ENCODE data around the gene MCHR1. TPM values are rescaled to one million over a fixed set of nuclear protein-coding genes. Genes with fewer than 3 reads are reported as not detected.

The MCHR1 gene
- total RNA-seq, 1 experiment from 2014 or later, result 1.0 TPM

- TF ChIP-seq E2F1 (CRISPR knock-in tag; IDR thresholded peaks at IDR 0.05) (no peak), SP1 (CRISPR knock-in tag; conservative IDR thresholded peaks at IDR 0.05) (no peak)
Observed at GRCh38 chr22:40707154-40707553, 27.9 kb downstream of the MCHR1 start (continued).

- Mint-ChIP-seq H3K4me1 (peaks cover 27% of the 10 kb centered on the region), H3K27ac (no peak overlapping the region), H3K27me3 (ENCODE audit: low read depth) (peaks cover 9% of the 10 kb centered on the region; the same call in 1 of the 2 replicates), H3K36me3 (peaks cover 8% of the 10 kb centered on the region), H3K9me3 (peaks cover 18% of the 10 kb centered on the region), H3K4me3 (no peak overlapping the region)
- DNase-seq (ENCODE audit: low spot score) (no peak), ATAC-seq (no peak)
- POLR2A ChIA-PET, result no interaction called here
- CTCF ChIA-PET, result interaction anchor here (1.0 kb wide), 1 partner anchor 23 kb away, joined by 3 read pairs; no protein-coding TSS in a partner anchor
- TF ChIP-seq USF1 (CRISPR knock-in tag; IDR thresholded peaks at IDR 0.05), result no peak
- TF ChIP-seq TEAD4 (CRISPR knock-in tag; IDR thresholded peaks at IDR 0.05), result no peak
- no peak for TF ChIP-seq EMX1 (CRISPR knock-in tag; IDR thresholded peaks at IDR 0.05)
- TF ChIP-seq NFE2L1 (CRISPR knock-in tag; IDR thresholded peaks at IDR 0.05), result no peak
- no peak for TF ChIP-seq PRDM15 (CRISPR knock-in tag; IDR thresholded peaks at IDR 0.05)
- no peak for TF ChIP-seq SMAD4 (CRISPR knock-in tag; IDR thresholded peaks at IDR 0.05)
- no peak for TF ChIP-seq CTCF (IDR thresholded peaks at IDR 0.05)
- no peak for TF ChIP-seq JAZF1 (CRISPR knock-in tag; IDR thresholded peaks at IDR 0.05)
- TF ChIP-seq CDX4 (CRISPR knock-in tag; IDR thresholded peaks at IDR 0.05; ENCODE audit: borderline replicate concordance), result no peak
- TF ChIP-seq ZNF532 (CRISPR knock-in tag; IDR thresholded peaks at IDR 0.05; ENCODE audit: borderline replicate concordance), result no peak
- no peak for TF ChIP-seq FOXP1 (CRISPR knock-in tag; IDR thresholded peaks at IDR 0.05; ENCODE audit: borderline replicate concordance)
- no peak for TF ChIP-seq ZNF219 (CRISPR knock-in tag; IDR thresholded peaks at IDR 0.05; ENCODE audit: borderline replicate concordance)
- TF ChIP-seq AR (CRISPR knock-in tag; IDR thresholded peaks at IDR 0.05), result no peak
- no peak for TF ChIP-seq ARID4B (CRISPR knock-in tag; IDR thresholded peaks at IDR 0.05; ENCODE audit: borderline replicate concordance)
Observed at GRCh38 chr22:40708177-40708576, 28.9 kb downstream of the MCHR1 start.
